ENCODE data around the gene FYB2.

The FYB2 gene

DNA sequence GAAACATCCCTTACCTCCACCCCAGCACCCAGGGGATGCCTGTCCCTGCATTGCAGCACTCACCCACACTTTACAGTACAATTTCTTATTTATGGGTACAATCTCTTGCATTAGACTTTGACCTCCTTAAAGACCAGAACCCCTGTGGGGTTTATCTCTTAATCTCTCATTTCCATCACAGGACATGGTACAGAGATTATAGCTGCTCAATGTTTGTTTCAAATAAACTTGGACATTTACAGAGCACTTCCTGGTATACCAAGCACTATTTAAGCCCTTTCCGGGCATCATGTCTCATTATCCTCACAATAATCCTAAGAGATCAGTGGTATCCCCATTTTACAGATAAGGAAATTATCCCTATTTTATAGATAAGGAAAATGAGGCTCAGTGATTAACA lies 31.9 kb downstream of the FYB2 start:
- no peak for ATAC-seq
- TF ChIP-seq TCF4 (CRISPR knock-in tag; IDR thresholded peaks at IDR 0.05; ENCODE audit: borderline replicate concordance) (no peak), TOX (CRISPR knock-in tag; IDR thresholded peaks at IDR 0.05; ENCODE audit: borderline replicate concordance) (no peak), ARNTL (CRISPR knock-in tag; IDR thresholded peaks at IDR 0.05; ENCODE audit: borderline replicate concordance, low read depth) (no peak), ZFP3 (CRISPR knock-in tag; IDR thresholded peaks at IDR 0.05) (no peak), ESRRG (CRISPR knock-in tag; IDR thresholded peaks at IDR 0.05) (no peak), SNAI2 (CRISPR knock-in tag; IDR thresholded peaks at IDR 0.05) (no peak), OSR1 (CRISPR knock-in tag; IDR thresholded peaks at IDR 0.05) (no peak), RARB (CRISPR knock-in tag; IDR thresholded peaks at IDR 0.05) (no peak), ISL1 (CRISPR knock-in tag; IDR thresholded peaks at IDR 0.05) (no peak)
- TF ChIP-seq, protein P1, sequence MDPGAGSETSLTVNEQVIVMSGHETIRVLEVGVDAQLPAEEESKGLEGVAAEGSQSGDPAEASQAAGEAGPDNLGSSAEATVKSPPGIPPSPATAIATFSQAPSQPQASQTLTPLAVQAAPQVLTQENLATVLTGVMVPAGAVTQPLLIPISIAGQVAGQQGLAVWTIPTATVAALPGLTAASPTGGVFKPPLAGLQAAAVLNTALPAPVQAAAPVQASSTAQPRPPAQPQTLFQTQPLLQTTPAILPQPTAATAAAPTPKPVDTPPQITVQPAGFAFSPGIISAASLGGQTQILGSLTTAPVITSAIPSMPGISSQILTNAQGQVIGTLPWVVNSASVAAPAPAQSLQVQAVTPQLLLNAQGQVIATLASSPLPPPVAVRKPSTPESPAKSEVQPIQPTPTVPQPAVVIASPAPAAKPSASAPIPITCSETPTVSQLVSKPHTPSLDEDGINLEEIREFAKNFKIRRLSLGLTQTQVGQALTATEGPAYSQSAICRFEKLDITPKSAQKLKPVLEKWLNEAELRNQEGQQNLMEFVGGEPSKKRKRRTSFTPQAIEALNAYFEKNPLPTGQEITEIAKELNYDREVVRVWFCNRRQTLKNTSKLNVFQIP (CRISPR knock-in tag; IDR thresholded peaks at IDR 0.05; ENCODE audit: borderline replicate concordance, low read depth): no peak
- TF ChIP-seq, protein P2, sequence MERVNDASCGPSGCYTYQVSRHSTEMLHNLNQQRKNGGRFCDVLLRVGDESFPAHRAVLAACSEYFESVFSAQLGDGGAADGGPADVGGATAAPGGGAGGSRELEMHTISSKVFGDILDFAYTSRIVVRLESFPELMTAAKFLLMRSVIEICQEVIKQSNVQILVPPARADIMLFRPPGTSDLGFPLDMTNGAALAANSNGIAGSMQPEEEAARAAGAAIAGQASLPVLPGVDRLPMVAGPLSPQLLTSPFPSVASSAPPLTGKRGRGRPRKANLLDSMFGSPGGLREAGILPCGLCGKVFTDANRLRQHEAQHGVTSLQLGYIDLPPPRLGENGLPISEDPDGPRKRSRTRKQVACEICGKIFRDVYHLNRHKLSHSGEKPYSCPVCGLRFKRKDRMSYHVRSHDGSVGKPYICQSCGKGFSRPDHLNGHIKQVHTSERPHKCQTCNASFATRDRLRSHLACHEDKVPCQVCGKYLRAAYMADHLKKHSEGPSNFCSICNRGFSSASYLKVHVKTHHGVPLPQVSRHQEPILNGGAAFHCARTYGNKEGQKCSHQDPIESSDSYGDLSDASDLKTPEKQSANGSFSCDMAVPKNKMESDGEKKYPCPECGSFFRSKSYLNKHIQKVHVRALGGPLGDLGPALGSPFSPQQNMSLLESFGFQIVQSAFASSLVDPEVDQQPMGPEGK (CRISPR knock-in tag; IDR thresholded peaks at IDR 0.05; ENCODE audit: borderline replicate concordance): no peak
- TF ChIP-seq, protein P3, sequence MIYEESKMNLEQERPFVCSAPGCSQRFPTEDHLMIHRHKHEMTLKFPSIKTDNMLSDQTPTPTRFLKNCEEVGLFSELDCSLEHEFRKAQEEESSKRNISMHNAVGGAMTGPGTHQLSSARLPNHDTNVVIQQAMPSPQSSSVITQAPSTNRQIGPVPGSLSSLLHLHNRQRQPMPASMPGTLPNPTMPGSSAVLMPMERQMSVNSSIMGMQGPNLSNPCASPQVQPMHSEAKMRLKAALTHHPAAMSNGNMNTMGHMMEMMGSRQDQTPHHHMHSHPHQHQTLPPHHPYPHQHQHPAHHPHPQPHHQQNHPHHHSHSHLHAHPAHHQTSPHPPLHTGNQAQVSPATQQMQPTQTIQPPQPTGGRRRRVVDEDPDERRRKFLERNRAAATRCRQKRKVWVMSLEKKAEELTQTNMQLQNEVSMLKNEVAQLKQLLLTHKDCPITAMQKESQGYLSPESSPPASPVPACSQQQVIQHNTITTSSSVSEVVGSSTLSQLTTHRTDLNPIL (CRISPR knock-in tag; IDR thresholded peaks at IDR 0.05; ENCODE audit: low read depth): no peak
- TF ChIP-seq, protein P4, sequence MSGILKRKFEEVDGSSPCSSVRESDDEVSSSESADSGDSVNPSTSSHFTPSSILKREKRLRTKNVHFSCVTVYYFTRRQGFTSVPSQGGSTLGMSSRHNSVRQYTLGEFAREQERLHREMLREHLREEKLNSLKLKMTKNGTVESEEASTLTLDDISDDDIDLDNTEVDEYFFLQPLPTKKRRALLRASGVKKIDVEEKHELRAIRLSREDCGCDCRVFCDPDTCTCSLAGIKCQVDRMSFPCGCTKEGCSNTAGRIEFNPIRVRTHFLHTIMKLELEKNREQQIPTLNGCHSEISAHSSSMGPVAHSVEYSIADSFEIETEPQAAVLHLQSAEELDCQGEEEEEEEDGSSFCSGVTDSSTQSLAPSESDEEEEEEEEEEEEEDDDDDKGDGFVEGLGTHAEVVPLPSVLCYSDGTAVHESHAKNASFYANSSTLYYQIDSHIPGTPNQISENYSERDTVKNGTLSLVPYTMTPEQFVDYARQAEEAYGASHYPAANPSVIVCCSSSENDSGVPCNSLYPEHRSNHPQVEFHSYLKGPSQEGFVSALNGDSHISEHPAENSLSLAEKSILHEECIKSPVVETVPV (CRISPR knock-in tag; IDR thresholded peaks at IDR 0.05): no peak

DNA sequence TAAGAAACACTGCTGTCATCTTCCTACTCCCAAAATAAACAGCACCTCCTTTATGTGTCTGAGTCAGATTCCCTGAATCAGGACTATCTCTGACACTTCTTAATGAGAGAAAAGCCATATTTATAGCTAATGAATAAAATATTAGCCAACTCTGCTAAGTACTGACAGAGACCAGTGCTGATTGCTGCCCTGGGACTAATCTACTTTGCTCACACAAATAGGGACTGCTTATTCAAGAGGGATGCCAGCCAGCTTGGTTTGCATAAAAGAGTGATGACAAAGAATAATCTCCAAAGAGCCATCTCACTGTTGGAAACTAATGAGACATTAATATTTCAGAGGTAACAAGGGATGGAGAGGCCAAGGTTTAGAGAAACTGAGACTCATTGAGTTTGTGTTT lies 36.4 kb downstream of the FYB2 start:
- no peak for TF ChIP-seq ISL1 (CRISPR knock-in tag; IDR thresholded peaks at IDR 0.05)
- no peak for TF ChIP-seq RARB (CRISPR knock-in tag; IDR thresholded peaks at IDR 0.05)
- no peak for TF ChIP-seq ZNF565 (CRISPR knock-in tag; conservative IDR thresholded peaks at IDR 0.05; ENCODE audit: low read depth)
- TF ChIP-seq, protein P3 (CRISPR knock-in tag; IDR thresholded peaks at IDR 0.05; ENCODE audit: low read depth): no peak
- no peak for TF ChIP-seq ZNF70 (CRISPR knock-in tag; IDR thresholded peaks at IDR 0.05)
- TF ChIP-seq TCF4 (CRISPR knock-in tag; IDR thresholded peaks at IDR 0.05; ENCODE audit: borderline replicate concordance): no peak
- TF ChIP-seq SNAI2 (CRISPR knock-in tag; IDR thresholded peaks at IDR 0.05): no peak
- TF ChIP-seq PPARA (CRISPR knock-in tag; IDR thresholded peaks at IDR 0.05; ENCODE audit: borderline replicate concordance): no peak
- no peak for TF ChIP-seq ZFP3 (CRISPR knock-in tag; IDR thresholded peaks at IDR 0.05)
- no peak for TF ChIP-seq BACH2 (CRISPR knock-in tag; IDR thresholded peaks at IDR 0.05; ENCODE audit: borderline replicate concordance)
- no peak for ATAC-seq

DNA sequence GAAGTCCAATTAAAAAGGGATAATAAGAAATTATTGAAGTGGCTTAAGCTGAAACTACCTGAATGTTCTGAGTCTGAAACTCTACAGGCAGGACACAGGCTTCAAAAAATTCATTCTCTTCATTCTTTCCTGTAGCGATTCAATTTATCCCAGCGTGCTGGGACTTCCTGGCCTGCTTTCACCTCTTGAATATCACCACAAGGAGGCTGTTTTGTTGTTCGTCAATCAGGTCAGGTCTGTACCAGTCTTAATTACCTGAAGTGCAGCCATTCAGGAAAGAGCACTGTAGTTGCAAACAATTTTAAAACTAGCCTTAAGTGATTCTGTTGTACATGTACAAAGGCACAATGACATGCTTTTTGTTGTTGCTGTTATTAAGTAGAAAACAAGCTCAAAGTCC lies 38.4 kb downstream of the FYB2 start:
- ATAC-seq: no peak
- TF ChIP-seq ZNF70 (CRISPR knock-in tag; IDR thresholded peaks at IDR 0.05) (no peak), TOX (CRISPR knock-in tag; IDR thresholded peaks at IDR 0.05; ENCODE audit: borderline replicate concordance) (no peak), ZFP30 (CRISPR knock-in tag; IDR thresholded peaks at IDR 0.05) (no peak), GLIS3 (CRISPR knock-in tag; IDR thresholded peaks at IDR 0.05) (no peak), TCF4 (CRISPR knock-in tag; IDR thresholded peaks at IDR 0.05; ENCODE audit: borderline replicate concordance) (no peak), OSR1 (CRISPR knock-in tag; IDR thresholded peaks at IDR 0.05) (no peak), ESRRG (CRISPR knock-in tag; IDR thresholded peaks at IDR 0.05) (no peak), ZC3H10 (CRISPR knock-in tag; IDR thresholded peaks at IDR 0.05) (no peak)
- TF ChIP-seq, protein P1 (CRISPR knock-in tag; IDR thresholded peaks at IDR 0.05; ENCODE audit: borderline replicate concordance, low read depth): no peak
- TF ChIP-seq, protein P2 (CRISPR knock-in tag; IDR thresholded peaks at IDR 0.05; ENCODE audit: borderline replicate concordance): no peak
